Left lung (tissue), 10 donors: ENCODE results near the gene ADAMTS12. TPM values are rescaled to one million over a fixed set of nuclear protein-coding genes. Genes with fewer than 3 reads are reported as not detected.

Experiments used
- ATAC-seq: fragments of 200-7000 bp; cut with Tn5 transposase; one replicate; pipeline ENCODE4 v1.9.1; 2020; ENCODE audit warnings: moderate library complexity
- DNase-seq, 4 donors: peaks; one replicate each; pipeline ENCODE4 v3.0.0-alpha.2; 2013 to 2020
- H3K27ac ChIP-seq, 2 donors: fragments of 200-600 bp; sonication (generic) in 1 of 2; one replicate each; pipeline versions ENCODE4 v1.5.0 to v1.8.0; 2020 to 2021
- H3K27me3 ChIP-seq, 2 donors: fragments of 200-600 bp; sonication (generic) in 1 of 2; one replicate each; pipeline versions ENCODE4 v1.5.0 to v1.8.0; 2020 to 2021
- H3K36me3 ChIP-seq, 2 donors: fragments of 200-600 bp; sonication (generic) in 1 of 2; one replicate each; pipeline versions ENCODE4 v1.5.0 to v1.8.0; 2020 to 2021
- H3K4me1 ChIP-seq, 2 donors: fragments of 200-600 bp; one replicate each; pipeline ENCODE4 v1.8.0; 2021
- H3K4me3 ChIP-seq, 2 donors: fragments of 200-600 bp; sonication (generic) in 1 of 2; one replicate each; pipeline versions ENCODE4 v1.5.0 to v1.8.0; 2020 to 2021; ENCODE audit warnings: mild to moderate bottlenecking in 1 of 2
- H3K9me3 ChIP-seq, 2 donors: fragments of 200-600 bp; sonication (generic) in 1 of 2; one replicate each; pipeline versions ENCODE4 v1.5.0 to v1.8.0; 2020 to 2021
- intact Hi-C, 2 donors: fragments of 100-400 bp; cut with DNase I; formaldehyde crosslinking; loops; one replicate each; pipeline versions ENCODE4 v1.11.2 to v1.14.2; 2022
- polyA plus RNA-seq, 6 donors: library from polyadenylated mRNA; unstranded; fragments of 120-200 nt; gene quantifications; one replicate each; pipeline ENCODE4 v1.2.1, GENCODE V29; 2013; ENCODE audit not compliant: insufficient read length in 6 of 6
- total RNA-seq, 2 donors: library from RNA; stranded (reverse); fragmentation: NEBNext Ultra II Directional; extraction: Animal tissue kit (Norgen Biotek cat#: 25700); gene quantifications; one replicate each; pipeline ENCODE4 v1.2.1, GENCODE V29; 2021
- TF ChIP-seq, protein P1 (sequence below), 2 donors: fragments of 200-600 bp; sonication (generic) in 1 of 2; IDR thresholded peaks; one replicate each; pipeline versions ENCODE4 v1.5.0 to v1.8.0; 2021; ENCODE audit warnings: antibody characterized with exemption in 2 of 2
- donor health status: DM: no; HTN: yes; CAD: no.
- donor health status: DM: no; HTN: no; CAD: no.

ADAMTS12 gene
- total and polyA plus RNA-seq, 8 donors, result 11.6 to 59.1 (median 52.1) TPM

- Histone ChIP-seq H3K36me3 (no peaks in the 10 kb centered on the region), H3K27me3 (no peaks in the 10 kb centered on the region), H3K9me3 (no peaks in the 10 kb centered on the region), H3K4me3 (no peak overlapping the region), H3K4me1 (no peaks in the 10 kb centered on the region), H3K27ac (no peak overlapping the region)
- intact Hi-C loops, result no loop called here
- no peak for ATAC-seq
- no peak for DNase-seq
- TF ChIP-seq, protein P1, sequence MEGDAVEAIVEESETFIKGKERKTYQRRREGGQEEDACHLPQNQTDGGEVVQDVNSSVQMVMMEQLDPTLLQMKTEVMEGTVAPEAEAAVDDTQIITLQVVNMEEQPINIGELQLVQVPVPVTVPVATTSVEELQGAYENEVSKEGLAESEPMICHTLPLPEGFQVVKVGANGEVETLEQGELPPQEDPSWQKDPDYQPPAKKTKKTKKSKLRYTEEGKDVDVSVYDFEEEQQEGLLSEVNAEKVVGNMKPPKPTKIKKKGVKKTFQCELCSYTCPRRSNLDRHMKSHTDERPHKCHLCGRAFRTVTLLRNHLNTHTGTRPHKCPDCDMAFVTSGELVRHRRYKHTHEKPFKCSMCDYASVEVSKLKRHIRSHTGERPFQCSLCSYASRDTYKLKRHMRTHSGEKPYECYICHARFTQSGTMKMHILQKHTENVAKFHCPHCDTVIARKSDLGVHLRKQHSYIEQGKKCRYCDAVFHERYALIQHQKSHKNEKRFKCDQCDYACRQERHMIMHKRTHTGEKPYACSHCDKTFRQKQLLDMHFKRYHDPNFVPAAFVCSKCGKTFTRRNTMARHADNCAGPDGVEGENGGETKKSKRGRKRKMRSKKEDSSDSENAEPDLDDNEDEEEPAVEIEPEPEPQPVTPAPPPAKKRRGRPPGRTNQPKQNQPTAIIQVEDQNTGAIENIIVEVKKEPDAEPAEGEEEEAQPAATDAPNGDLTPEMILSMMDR (IDR thresholded peaks at IDR 0.05), result no peak
Observed at GRCh38 chr5:33827018-33827707, 64.6 kb downstream of the ADAMTS12 start.

GRCh38 chr5:33824516-33825195, 67.1 kb downstream of the ADAMTS12 start:
- ATAC-seq (peak; percentile 37), DNase-seq (no peak)
- Histone ChIP-seq H3K27ac (no peak overlapping the region), H3K4me3 (no peak overlapping the region), H3K36me3 (no peaks in the 10 kb centered on the region), H3K27me3 (no peaks in the 10 kb centered on the region), H3K9me3 (peaks cover 0 to 2% of the 10 kb centered on the region in 2 donors), H3K4me1 (no peaks in the 10 kb centered on the region)
- intact Hi-C loops, result no loop called here
- TF ChIP-seq, protein P1 (IDR thresholded peaks at IDR 0.05), result no peak

GRCh38 chr5:33817301-33817700, 74.5 kb downstream of the ADAMTS12 start:
- intact Hi-C loops, result no loop called here
- ATAC-seq, result no peak
- peaks cover 0 to 5% of the 10 kb centered on the region in 2 donors for H3K9me3 ChIP-seq
- DNase-seq, result no peak
- TF ChIP-seq, protein P1 (IDR thresholded peaks at IDR 0.05), result no peak
- H3K4me1 ChIP-seq, result peaks cover 0 to 5% of the 10 kb centered on the region in 2 donors
- H3K27ac ChIP-seq, result no peak overlapping the region
- no peaks in the 10 kb centered on the region for H3K27me3 ChIP-seq
- H3K4me3 ChIP-seq, result no peak overlapping the region
- no peaks in the 10 kb centered on the region for H3K36me3 ChIP-seq

- Histone ChIP-seq H3K4me1 (peaks cover 0 to 5% of the 10 kb centered on the region in 2 donors), H3K4me3 (no peak overlapping the region), H3K36me3 (no peaks in the 10 kb centered on the region), H3K9me3 (peaks cover 0 to 5% of the 10 kb centered on the region in 2 donors), H3K27ac (no peak overlapping the region), H3K27me3 (no peaks in the 10 kb centered on the region)
- no peak for DNase-seq
- ATAC-seq, result no peak
- TF ChIP-seq, protein P1 (IDR thresholded peaks at IDR 0.05), result no peak
- intact Hi-C loops, result no loop called here
Observed at GRCh38 chr5:33816791-33817190, 75.0 kb downstream of the ADAMTS12 start.

GRCh38 chr5:33812746-33813145, 79.0 kb downstream of the ADAMTS12 start:
- intact Hi-C loops, result no loop called here
- TF ChIP-seq, protein P1 (IDR thresholded peaks at IDR 0.05), result no peak
- no peak overlapping the region for H3K27ac ChIP-seq
- no peaks in the 10 kb centered on the region for H3K36me3 ChIP-seq
- H3K9me3 ChIP-seq, result no peaks in the 10 kb centered on the region
- no peak overlapping the region for H3K4me3 ChIP-seq
- DNase-seq (no peak), ATAC-seq (no peak)
- H3K4me1 ChIP-seq, result peaks cover 0 to 5% of the 10 kb centered on the region in 2 donors
- H3K27me3 ChIP-seq, result no peaks in the 10 kb centered on the region
